Measurements from ENCODE around the gene PPFIBP2. TPM values are rescaled to one million over a fixed set of nuclear protein-coding genes. Genes with fewer than 3 reads are reported as not detected.
A peak's percentile ranks its signal among the peaks of the same experiment; 100 is the strongest.

Gene PPFIBP2
- total and polyA plus RNA-seq, 9 donors: 40.9 to 72.5 (median 52.1) TPM

DNA sequence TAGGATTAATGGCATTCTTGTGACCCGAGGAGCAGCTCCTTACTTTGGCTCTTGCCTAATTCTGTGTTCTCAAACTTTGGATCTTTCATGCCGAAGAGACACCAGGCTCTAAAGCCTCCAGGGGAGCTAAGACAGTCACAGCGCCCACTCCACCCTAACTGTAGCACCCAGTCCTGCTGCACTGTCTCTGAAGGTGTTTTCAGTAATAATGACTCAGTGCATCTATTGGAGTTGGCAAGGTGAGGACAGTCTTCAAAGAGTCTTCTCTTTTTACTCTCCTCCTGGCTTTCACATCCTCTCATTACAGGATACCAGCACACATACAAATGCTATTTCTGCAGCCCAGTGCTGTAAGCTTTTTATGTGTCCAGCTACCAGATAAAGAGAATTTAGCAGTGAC is 69.4 kb downstream of the PPFIBP2 start:
- no peak overlapping the region for H3K4me3 ChIP-seq (ENCODE audit: low read length)
- H3K4me1 ChIP-seq (ENCODE audit: control insufficient read depth, insufficient read depth, low read length): peaks cover 42% of the 10 kb centered on the region
- no peaks in the 10 kb centered on the region for H3K9me3 ChIP-seq (replicated peaks; ENCODE audit: control insufficient read depth, low read depth, low read length)
- WGBS (ENCODE audit: insufficient coverage): 40% methylated on average over 1 of the region's 3 CpGs
- no peak overlapping the region for H3K27ac ChIP-seq (ENCODE audit: low read length)
- peaks cover 2% of the 10 kb centered on the region for H3K27me3 ChIP-seq (ENCODE audit: control insufficient read depth, insufficient read depth, low read length)
- DNase-seq: no peak
- H3K36me3 ChIP-seq (ENCODE audit: control insufficient read depth, insufficient read depth, low read length): no peaks in the 10 kb centered on the region

DNA sequence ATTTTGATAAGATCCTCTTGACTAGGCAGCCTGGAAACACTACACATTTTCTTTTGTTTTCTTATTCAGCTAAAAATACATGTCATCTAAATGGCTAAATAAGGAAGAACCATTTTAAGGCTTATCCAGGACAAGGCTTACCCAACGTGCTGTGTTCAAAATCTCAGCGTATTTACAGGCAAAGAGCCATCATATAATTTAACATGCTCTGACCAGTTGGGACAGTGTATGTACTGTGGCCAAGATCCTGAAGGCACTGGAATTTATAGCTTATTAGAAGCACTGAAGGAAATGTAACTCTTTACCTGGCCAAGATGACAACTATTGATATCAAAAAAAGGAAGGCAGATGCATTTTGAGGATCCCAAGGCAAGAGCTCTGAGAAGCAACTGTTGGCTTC is 71.1 kb downstream of the PPFIBP2 start:
- peaks cover 2% of the 10 kb centered on the region for H3K27me3 ChIP-seq (ENCODE audit: control insufficient read depth, insufficient read depth, low read length)
- WGBS (ENCODE audit: insufficient coverage): no CpG with 5 or more reads among the region's 2 CpGs
- H3K4me1 ChIP-seq (ENCODE audit: control insufficient read depth, insufficient read depth, low read length): peaks cover 27% of the 10 kb centered on the region
- H3K9me3 ChIP-seq (replicated peaks; ENCODE audit: control insufficient read depth, low read depth, low read length): no peaks in the 10 kb centered on the region
- no peak overlapping the region for H3K27ac ChIP-seq (ENCODE audit: low read length)
- no peak for DNase-seq
- no peaks in the 10 kb centered on the region for H3K36me3 ChIP-seq (ENCODE audit: control insufficient read depth, insufficient read depth, low read length)
- no peak overlapping the region for H3K4me3 ChIP-seq (ENCODE audit: low read length)

DNA sequence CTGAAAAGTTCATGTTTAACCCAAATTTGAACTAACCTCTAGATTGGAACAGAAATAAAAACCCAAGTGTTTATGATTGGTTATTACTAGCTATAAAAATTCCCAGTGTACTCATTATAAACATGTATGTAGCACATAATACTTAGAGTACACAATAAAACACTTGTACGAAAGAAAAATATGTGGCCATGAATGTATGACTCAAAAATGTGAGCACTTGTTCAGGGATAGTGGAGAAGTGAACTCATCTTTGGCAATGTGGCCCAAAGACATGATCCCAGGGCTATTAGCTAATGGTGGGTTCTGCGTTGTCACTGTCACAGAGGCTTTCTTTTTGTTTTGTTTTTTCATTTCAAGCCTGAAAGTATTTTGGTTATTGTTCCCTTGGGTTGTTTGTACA is 72.0 kb downstream of the PPFIBP2 start:
- Histone ChIP-seq H3K27me3 (ENCODE audit: control insufficient read depth, insufficient read depth, low read length) (peaks cover 1% of the 10 kb centered on the region), H3K4me3 (ENCODE audit: low read length) (no peak overlapping the region), H3K27ac (ENCODE audit: low read length) (no peak overlapping the region), H3K4me1 (ENCODE audit: control insufficient read depth, insufficient read depth, low read length) (peaks cover 19% of the 10 kb centered on the region), H3K36me3 (ENCODE audit: control insufficient read depth, insufficient read depth, low read length) (no peaks in the 10 kb centered on the region), H3K9me3 (replicated peaks; ENCODE audit: control insufficient read depth, low read depth, low read length) (no peaks in the 10 kb centered on the region)
- DNase-seq: peak; percentile 59
- no CpG with 5 or more reads among the region's 2 CpGs for WGBS (ENCODE audit: insufficient coverage)

DNA sequence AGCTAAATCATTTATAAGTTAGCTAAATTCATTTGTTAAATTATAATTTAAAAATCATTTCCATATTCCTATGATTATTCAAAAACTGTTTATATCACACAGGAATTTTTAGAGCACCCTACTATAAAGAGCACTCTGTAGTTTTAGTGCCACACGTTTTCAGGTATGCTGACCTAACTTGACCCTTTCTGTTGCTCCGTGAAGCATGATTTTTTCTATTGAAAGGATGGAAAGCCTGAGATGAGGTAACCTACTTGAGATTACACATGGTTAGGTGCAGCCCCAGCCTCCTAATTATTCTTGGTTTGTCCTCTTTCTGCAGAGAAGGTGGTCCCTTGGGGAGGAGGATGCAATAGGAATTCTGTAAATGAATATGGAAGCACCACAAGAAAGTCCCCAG is 72.6 kb downstream of the PPFIBP2 start:
- no CpG with 5 or more reads among the region's 2 CpGs for WGBS (ENCODE audit: insufficient coverage)
- DNase-seq: no peak
- H3K36me3 ChIP-seq (ENCODE audit: control insufficient read depth, insufficient read depth, low read length): peaks cover 3% of the 10 kb centered on the region
- no peak overlapping the region for H3K27ac ChIP-seq (ENCODE audit: low read length)
- H3K4me1 ChIP-seq (ENCODE audit: control insufficient read depth, insufficient read depth, low read length): peaks cover 14% of the 10 kb centered on the region
- H3K9me3 ChIP-seq (replicated peaks; ENCODE audit: control insufficient read depth, low read depth, low read length): no peaks in the 10 kb centered on the region
- H3K27me3 ChIP-seq (ENCODE audit: control insufficient read depth, insufficient read depth, low read length): no peaks in the 10 kb centered on the region
- no peak overlapping the region for H3K4me3 ChIP-seq (ENCODE audit: low read length)

DNA sequence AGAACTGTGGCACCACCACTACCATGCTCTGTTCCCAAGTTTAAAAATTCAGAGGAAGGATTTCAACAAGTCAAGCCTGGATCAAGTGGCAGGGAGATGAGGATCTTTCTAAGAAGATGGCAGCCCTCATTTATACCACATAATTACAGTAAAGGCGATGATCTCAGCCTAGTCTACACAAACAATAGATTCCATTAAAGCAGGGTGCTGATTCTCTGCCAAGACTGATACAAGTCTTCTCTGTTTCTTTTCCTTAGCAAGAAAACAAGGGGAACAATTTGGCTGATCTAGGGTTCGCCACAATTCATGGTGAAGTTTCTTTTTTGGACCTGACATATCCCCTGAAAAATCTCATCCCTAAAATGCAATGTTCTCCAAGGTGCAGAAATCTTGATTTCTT is 73.9 kb downstream of the PPFIBP2 start:
- DNase-seq: no peak
- Histone ChIP-seq H3K36me3 (ENCODE audit: control insufficient read depth, insufficient read depth, low read length) (peaks cover 3% of the 10 kb centered on the region), H3K4me3 (ENCODE audit: low read length) (no peak overlapping the region), H3K4me1 (ENCODE audit: control insufficient read depth, insufficient read depth, low read length) (peaks cover 6% of the 10 kb centered on the region), H3K9me3 (replicated peaks; ENCODE audit: control insufficient read depth, low read depth, low read length) (no peaks in the 10 kb centered on the region), H3K27me3 (ENCODE audit: control insufficient read depth, insufficient read depth, low read length) (no peaks in the 10 kb centered on the region), H3K27ac (ENCODE audit: low read length) (peak overlapping the region; percentile 43)
- WGBS (ENCODE audit: insufficient coverage): no CpG with 5 or more reads among the region's 2 CpGs

DNA sequence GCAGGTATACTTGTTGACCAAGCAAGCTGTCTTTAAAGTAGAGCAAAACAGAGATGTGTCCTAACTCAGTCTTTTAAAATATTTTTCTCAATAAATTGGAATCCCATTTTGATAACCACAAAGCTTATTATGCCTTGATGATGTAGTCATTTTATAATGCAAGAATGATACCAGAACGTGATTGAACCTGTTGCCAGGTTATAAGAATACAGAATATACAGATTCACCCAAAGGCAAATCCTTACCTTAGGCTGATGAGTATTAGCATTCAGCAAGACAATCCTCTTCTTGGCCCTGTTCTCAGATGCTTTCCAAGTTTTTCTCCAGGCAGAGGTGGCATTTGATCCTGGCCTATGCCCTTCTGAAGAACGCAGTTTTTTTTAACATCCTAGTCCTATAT is 76.1 kb downstream of the PPFIBP2 start:
- Histone ChIP-seq H3K4me1 (ENCODE audit: control insufficient read depth, insufficient read depth, low read length) (peaks cover 4% of the 10 kb centered on the region), H3K27ac (ENCODE audit: low read length) (no peak overlapping the region)

DNA sequence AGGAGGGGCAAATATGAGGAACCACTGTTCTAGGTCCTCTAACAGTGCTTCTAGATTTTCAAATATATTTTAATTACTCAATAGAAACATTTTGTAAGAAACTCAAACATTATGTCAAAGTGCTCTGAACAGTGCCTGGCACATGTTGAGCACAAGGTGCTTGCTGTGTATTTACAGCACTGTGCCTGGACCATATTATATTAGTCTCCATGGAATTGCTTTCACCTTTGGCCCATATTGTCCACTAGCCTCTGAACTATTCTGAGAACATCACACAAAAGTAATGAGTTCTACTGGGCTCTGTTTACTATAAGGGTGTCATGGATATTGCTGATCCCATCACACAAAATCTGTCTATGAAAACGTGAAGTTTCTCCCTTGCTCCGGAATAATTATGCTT is 76.7 kb downstream of the PPFIBP2 start:
- no peak for DNase-seq
- no peaks in the 10 kb centered on the region for H3K27me3 ChIP-seq (ENCODE audit: control insufficient read depth, insufficient read depth, low read length)
- no peak overlapping the region for H3K27ac ChIP-seq (ENCODE audit: low read length)
- H3K9me3 ChIP-seq (replicated peaks; ENCODE audit: control insufficient read depth, low read depth, low read length): no peaks in the 10 kb centered on the region
- peaks cover 5% of the 10 kb centered on the region for H3K36me3 ChIP-seq (ENCODE audit: control insufficient read depth, insufficient read depth, low read length)
- H3K4me3 ChIP-seq (ENCODE audit: low read length): no peak overlapping the region
- WGBS (ENCODE audit: insufficient coverage): 83% methylated on average over 2 of the region's 2 CpGs
- H3K4me1 ChIP-seq (ENCODE audit: control insufficient read depth, insufficient read depth, low read length): peaks cover 7% of the 10 kb centered on the region

More for the DNA sequence above, 76.1 kb downstream of the PPFIBP2 start:
- Histone ChIP-seq H3K4me3 (ENCODE audit: low read length) (no peak overlapping the region), H3K9me3 (replicated peaks; ENCODE audit: control insufficient read depth, low read depth, low read length) (no peaks in the 10 kb centered on the region), H3K36me3 (ENCODE audit: control insufficient read depth, insufficient read depth, low read length) (peaks cover 5% of the 10 kb centered on the region), H3K27me3 (ENCODE audit: control insufficient read depth, insufficient read depth, low read length) (no peaks in the 10 kb centered on the region)
- DNase-seq: no peak
- WGBS (ENCODE audit: insufficient coverage): 100% methylated on average over 1 of the region's 2 CpGs

DNA sequence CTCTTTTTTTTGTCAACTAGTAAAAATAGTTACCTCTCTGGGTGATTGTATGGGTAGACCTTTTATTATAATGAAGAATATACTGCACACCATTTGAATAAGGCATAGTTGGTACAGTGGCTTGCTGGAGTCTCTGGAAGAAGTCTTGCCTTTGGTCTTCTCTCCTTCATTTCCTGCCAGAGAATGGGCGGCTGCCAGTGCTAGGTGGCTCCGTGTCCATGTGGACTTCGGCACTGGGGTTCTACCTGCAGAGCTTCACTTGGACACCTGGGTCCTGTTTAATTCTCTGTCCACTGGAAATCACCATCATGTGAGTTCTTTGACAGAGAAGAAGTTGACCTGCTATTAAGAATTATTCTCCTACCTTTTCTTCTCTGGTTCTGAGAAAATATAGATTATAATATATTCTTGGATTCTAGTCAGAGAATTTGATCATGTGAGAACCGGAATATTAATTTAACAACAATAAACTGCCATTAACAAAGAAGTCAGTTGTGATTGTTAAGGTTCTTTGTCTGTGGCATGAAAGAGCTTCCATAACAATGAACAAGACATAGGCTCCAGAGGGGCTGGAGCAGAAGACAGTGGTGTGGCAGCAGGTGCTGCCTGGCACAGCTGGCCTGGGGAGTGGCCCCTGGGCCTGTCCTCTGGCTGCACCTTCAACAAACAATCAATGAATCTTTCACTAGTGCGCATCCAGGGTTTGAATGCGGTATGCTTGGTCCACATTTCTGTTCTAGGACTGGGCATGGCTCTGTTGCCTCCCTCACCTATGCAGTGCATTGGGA is 77.5 kb downstream of the PPFIBP2 start:
- 100% methylated on average over 4 of the region's 6 CpGs for WGBS (ENCODE audit: insufficient coverage)
- H3K27ac ChIP-seq (ENCODE audit: low read length): no peak overlapping the region
- no peak overlapping the region for H3K4me3 ChIP-seq (ENCODE audit: low read length)
- H3K9me3 ChIP-seq (replicated peaks; ENCODE audit: control insufficient read depth, low read depth, low read length): no peaks in the 10 kb centered on the region
- peaks cover 7% of the 10 kb centered on the region for H3K4me1 ChIP-seq (ENCODE audit: control insufficient read depth, insufficient read depth, low read length)
- H3K36me3 ChIP-seq (ENCODE audit: control insufficient read depth, insufficient read depth, low read length): peaks cover 5% of the 10 kb centered on the region
- H3K27me3 ChIP-seq (ENCODE audit: control insufficient read depth, insufficient read depth, low read length): no peaks in the 10 kb centered on the region
- no peak for DNase-seq

DNA sequence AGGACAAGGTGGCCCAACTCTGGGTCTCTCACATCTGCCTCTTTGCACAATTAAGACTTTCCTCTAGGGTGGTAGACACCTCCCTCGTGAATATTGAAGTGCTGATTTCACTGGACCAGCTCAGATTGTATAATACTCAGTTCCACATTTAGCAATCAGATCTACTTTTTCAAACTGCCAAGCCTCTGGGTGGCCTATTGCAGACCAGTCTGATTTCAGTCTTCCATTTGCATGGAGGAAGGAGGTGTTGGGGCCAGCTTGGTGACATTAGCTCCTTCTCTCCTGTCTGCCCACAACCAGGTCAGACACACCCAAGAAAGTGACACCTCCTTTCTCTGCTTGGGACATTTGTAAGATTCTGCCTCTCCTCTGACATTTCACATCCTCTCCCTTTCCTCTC is 78.2 kb downstream of the PPFIBP2 start:
- peaks cover 7% of the 10 kb centered on the region for H3K36me3 ChIP-seq (ENCODE audit: control insufficient read depth, insufficient read depth, low read length)
- H3K27ac ChIP-seq (ENCODE audit: low read length): no peak overlapping the region
- peaks cover 3% of the 10 kb centered on the region for H3K4me1 ChIP-seq (ENCODE audit: control insufficient read depth, insufficient read depth, low read length)
- DNase-seq: no peak
- WGBS (ENCODE audit: insufficient coverage): no CpG with 5 or more reads among the region's 1 CpG
- no peaks in the 10 kb centered on the region for H3K27me3 ChIP-seq (ENCODE audit: control insufficient read depth, insufficient read depth, low read length)
- no peaks in the 10 kb centered on the region for H3K9me3 ChIP-seq (replicated peaks; ENCODE audit: control insufficient read depth, low read depth, low read length)
- H3K4me3 ChIP-seq (ENCODE audit: low read length): no peak overlapping the region

DNA sequence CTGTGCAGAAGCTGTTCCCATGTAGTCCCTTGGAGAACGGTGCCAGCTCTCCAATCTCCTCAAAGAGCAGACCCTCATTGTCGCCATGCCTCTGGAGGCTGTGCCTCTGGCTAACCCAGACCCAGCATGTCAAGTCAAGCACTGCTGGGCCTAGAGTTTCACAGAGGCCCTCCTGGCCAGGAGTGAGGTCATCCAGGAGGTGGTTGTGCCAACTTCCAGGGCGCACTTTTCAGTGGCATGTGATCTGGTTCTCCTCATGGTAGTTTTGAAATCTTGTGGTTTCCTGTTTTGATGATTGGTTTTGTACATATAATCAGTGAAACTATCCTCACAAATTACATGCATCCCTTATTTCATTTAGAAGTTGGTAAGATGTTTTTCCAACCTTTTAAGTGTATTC is 78.9 kb downstream of the PPFIBP2 start:
- WGBS (ENCODE audit: insufficient coverage): 100% methylated on average over 2 of the region's 3 CpGs
- H3K27ac ChIP-seq (ENCODE audit: low read length): no peak overlapping the region
- peaks cover 14% of the 10 kb centered on the region for H3K36me3 ChIP-seq (ENCODE audit: control insufficient read depth, insufficient read depth, low read length)
- no peak for DNase-seq
- H3K4me3 ChIP-seq (ENCODE audit: low read length): no peak overlapping the region
- peaks cover 3% of the 10 kb centered on the region for H3K4me1 ChIP-seq (ENCODE audit: control insufficient read depth, insufficient read depth, low read length)
- no peaks in the 10 kb centered on the region for H3K9me3 ChIP-seq (replicated peaks; ENCODE audit: control insufficient read depth, low read depth, low read length)
- peaks cover 2% of the 10 kb centered on the region for H3K27me3 ChIP-seq (ENCODE audit: control insufficient read depth, insufficient read depth, low read length)

DNA sequence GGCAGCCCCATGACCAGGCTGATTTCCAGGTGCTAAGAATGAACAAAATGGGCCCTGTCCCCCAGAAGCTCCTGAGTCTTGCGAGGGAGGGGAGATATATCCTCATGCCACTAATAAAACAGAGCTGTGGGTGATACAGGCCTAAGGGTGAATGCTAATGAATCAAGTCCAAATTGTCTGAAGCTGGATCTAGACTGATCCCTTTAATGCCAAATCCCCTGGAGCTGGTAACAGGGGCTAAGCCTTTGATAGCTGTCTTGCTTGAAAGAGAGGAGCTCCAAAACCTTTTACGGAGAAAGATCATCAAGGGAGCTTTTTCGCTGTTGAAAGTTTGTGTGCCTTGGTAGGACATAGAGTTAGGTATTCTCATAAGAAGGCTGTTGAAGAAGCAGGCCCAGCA is 79.7 kb downstream of the PPFIBP2 start:
- peaks cover 15% of the 10 kb centered on the region for H3K36me3 ChIP-seq (ENCODE audit: control insufficient read depth, insufficient read depth, low read length)
- 80% methylated on average over 2 of the region's 3 CpGs for WGBS (ENCODE audit: insufficient coverage)
- H3K9me3 ChIP-seq (replicated peaks; ENCODE audit: control insufficient read depth, low read depth, low read length): no peaks in the 10 kb centered on the region
- no peak overlapping the region for H3K4me3 ChIP-seq (ENCODE audit: low read length)
- H3K27ac ChIP-seq (ENCODE audit: low read length): no peak overlapping the region
- DNase-seq: no peak
- H3K27me3 ChIP-seq (ENCODE audit: control insufficient read depth, insufficient read depth, low read length): peaks cover 2% of the 10 kb centered on the region
- peaks cover 3% of the 10 kb centered on the region for H3K4me1 ChIP-seq (ENCODE audit: control insufficient read depth, insufficient read depth, low read length)
